NCI-H2196 (cell line): ENCODE measurements around the gene YIPF3.
A peak's percentile ranks its signal among the peaks of the same experiment; 100 is the strongest.

Source experiments
- DNase-seq: peaks from one replicate; lab custom pipeline; 2025; ENCODE audit not compliant: unreplicated experiment; lab: John Stamatoyannopoulos, UW

YIPF3 gene

DNA sequence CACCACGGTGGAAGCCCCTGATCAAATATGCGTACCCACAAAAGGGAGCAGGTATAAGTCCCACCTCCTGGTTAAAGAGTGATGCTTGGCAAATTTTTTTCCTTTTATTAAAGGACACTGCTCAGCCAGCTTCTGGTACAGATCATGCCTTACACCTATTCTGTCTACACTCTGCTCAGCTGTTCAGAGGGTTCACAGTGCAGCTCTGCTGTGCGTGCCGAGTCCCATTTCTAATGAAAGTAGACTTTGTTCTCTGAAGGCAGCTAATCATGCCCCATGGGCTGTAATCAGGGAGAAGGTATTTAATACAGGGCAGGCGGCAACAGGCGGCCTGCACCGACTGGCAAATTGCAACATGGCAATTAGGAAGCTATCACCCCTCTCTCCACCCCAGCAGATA is 22.9 kb downstream of the YIPF3 start:
- DNase-seq: no peak

GRCh38 chr6:43493230-43493629 is 23.5 kb downstream of the YIPF3 start:
- DNase-seq: no peak

- DNase-seq: no peak
These were observed 24.1 kb downstream of the YIPF3 start for GRCh38 chr6:43492673-43493072.

- DNase-seq: peak; percentile 66
These were observed 24.7 kb downstream of the YIPF3 start for GRCh38 chr6:43491750-43492661.

DNA sequence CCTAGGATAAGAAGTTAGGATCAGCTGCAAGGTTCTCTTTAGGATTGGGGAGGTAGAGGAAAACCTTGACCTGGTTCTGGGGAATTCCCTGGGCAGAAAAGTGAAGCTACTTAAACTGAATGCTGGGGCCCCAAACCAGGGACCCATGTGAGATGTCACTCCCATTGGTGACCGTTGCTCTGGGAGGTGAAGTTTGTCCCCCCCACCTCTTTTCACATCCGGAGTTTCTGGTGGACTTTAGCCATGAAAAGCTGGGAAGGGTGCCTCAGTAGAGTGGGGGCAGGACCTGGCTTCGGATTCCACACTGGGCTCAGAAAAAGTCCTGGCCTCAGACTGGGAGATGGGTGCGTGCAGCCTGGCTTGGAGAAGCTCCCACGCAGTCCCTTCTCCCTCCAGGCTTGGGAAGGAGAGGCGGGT is 26.2 kb downstream of the YIPF3 start:
- DNase-seq: no peak

DNA sequence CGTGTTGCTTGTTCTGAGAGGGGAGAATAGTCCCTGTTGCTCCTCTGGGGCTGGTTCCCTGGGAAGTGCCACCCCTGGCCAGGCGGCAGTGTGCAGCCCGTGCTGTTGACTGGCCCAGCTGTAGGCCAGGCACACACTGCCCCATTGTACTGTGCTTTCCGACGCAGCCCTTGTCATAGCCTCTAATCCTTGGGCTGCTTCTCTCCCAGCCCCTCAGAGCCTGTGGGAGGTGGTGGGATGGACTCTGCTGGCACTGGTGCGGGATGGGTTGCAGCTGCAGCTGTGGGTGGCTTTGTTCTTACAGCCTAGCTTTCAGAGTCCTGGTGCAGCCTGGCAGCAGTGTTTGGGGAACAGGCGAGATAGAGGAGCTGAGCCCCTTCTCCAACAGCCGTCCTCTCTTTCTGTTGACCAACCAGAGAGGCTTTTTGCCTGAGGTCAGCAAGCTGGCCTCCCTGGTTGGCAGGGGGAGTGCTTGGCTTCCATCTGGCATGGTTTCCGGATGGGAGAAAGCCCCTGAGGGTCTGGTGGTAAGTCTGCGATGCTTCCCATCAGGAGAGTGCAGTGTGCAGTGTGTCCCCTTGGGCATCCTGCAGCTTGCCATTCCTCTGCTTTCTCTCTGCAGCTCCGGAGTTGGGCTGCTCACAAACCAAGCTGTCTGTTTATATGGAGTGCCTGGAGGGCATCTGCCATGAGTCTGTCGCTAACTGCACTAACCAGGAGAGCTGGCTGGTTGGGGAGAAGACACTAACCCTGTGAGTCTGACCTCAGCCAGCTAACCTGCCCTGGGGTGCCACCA is 27.3 kb downstream of the YIPF3 start:
- no peak for DNase-seq

DNA sequence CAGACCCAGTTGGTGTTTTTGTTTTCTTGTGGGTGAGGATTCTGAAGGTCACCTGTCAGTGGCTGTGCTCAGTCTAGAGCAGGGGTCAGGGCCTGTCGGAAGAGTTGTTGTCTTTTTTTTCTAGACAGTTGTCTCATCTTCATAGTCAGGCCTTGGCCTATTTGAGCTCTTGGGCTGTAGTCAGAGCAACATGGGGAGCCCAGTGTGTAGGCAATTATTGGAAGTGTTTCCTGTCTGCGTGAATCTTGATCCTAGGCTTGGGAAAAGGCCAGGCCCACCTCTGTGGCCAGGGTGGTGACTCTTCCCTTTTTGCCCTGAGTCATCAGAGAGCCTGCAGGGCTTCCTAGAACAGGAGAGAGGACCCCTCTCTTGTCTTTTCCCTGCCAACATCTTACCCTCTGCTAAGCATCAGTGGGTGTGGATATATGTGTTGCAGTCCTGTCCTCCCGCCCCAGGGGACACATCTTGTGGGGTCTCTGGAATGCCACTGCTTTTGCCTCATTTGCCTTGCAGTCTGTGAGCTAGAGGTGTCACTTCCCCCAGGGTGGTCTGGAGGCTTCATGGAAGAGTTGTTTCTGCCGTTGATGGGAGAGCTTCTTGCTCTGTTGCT is 28.0 kb downstream of the YIPF3 start:
- DNase-seq: no peak

DNA sequence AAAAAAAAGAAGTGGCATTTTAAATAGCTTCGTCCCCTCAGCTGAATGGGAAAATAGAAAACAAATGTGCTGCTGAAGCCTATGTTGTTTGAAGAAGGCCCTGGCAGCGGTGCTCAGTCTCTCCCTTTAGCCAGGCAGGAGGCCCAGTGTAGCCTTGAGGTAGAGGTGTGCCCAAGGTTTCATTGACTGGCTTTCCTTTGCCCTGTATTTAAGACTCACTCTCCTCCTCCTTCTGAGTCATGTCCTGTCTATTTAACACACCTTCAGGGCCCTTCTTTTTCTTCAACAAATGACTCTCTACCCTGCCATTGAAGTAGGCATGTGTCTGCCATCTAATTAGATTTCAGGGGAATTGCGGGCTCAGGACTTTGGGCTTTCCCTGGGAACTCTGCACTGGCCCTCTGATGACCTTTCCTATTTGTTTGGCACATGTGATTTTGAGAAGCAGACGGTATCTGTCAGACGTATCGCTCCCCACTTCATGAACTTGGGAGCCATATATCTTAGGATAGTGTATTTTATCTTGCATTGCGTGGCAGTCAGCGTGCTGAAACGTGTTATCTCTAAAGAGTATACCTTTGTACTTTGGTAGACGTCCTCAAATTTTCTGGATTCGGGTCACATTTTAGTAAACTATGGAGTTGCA is 35.0 kb downstream of the YIPF3 start:
- DNase-seq: no peak

DNA sequence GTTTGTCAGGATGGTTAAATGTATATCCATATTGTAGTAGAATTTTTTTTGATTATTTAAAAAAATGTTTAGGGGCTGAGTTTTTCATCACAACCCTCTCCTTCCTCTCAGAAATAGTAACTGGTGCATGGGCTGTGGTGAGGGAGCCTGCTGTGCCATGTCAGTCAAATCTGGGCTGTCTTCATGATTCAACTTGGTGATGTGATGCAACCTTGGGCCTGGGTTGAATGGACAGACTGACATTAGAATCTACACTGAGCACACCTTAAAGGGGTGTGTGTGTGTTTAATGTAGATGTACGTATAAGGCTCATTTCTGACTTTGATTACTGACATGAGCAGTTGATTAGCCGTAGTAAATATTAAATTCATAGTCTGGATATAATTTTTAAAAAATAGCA is 35.7 kb downstream of the YIPF3 start:
- DNase-seq: no peak

DNA sequence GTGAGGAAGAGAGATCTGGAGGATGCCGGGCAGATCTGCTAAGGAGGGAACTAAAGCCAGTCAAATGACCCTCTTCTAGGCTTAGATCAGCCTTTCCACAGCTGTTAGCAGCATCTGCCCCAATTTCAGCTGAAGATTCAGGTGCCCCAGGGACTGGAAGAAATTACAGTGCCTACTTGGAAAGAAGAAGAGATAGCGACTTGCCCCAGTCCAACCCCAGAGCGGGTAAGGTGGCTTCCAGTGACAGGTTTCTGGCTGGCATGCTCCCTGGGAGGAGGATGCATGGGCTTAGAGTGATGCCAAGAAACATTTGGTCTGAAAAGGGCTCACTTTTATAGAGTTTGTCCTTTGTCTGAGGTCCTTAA is 38.7 kb downstream of the YIPF3 start:
- DNase-seq: no peak

- peak; percentile 90 for DNase-seq
These were observed 39.3 kb downstream of the YIPF3 start, which contains the start of gene TJAP1 for GRCh38 chr6:43477235-43478007. TSS of gene TJAP1 (plus strand) at chr6:43477570. CDS start at chr6:43499002, 21,432 bp downstream.

DNA sequence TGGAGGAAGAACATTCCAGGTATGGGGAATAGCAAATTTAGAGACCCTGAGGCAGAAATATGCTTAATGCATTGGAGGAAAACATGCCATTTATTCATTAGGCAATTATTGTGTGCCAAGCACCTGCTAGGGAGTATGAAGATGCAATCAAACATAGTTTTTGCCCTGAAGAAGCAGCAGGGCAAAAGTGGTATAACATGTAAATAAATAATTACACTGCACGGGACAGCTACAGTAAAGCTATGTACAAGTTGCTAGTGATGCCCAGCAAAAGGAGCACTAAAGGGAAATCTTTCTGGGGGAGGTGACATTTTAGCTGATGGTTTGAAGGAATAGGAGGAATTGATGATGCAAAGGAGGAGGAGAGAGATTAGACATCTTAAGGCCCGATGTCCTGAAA is 40.0 kb downstream of the YIPF3 start:
- no peak for DNase-seq

DNA sequence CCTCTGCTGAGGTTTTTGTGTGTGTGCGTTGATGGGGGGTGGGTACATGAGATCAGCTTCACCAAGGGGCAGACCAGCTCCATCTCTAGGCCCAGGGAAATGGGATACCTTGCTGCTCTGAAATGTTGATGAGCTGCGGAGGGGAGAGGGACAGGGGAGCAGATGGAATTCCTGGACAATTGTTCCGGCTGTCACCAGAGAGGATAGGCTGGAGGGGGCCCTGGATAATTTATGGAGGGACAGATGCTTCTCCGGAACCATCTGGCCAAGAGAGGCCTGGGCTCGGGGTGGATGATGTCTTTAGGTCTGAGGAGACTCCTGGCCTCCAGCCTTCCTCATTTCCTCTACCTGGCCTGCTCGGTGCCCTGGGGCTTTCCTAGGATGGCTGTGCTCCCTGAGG is 41.2 kb downstream of the YIPF3 start:
- DNase-seq: no peak

GRCh38 chr6:43472515-43472914 is 44.2 kb downstream of the YIPF3 start:
- no peak for DNase-seq

- no peak for DNase-seq
These were observed 45.3 kb downstream of the YIPF3 start for GRCh38 chr6:43471399-43471798.

- no peak for DNase-seq
These were observed 46.8 kb downstream of the YIPF3 start for GRCh38 chr6:43469947-43470346.

GRCh38 chr6:43468748-43469681 is 47.7 kb downstream of the YIPF3 start:
- peak; percentile 35 for DNase-seq

DNA sequence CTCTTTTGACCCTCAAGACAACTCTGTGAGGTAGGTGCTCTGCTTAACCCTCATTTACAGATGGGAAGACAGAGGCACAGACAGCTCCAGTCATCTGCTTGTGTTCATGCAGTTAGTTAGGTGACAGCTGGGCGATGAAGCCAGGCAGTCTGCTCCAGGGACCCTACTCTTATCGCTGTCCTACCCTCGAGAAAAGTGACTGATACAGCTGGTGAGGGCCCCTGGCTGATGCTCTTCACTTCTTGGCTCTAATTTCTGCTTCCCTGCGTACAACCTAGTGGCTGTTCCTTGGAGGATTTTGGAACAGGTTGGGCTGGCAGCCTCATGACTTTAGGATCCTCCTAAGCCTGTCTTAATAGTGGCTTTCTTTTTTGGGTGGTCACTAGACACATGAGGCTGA is 48.5 kb downstream of the YIPF3 start:
- no peak for DNase-seq

DNA sequence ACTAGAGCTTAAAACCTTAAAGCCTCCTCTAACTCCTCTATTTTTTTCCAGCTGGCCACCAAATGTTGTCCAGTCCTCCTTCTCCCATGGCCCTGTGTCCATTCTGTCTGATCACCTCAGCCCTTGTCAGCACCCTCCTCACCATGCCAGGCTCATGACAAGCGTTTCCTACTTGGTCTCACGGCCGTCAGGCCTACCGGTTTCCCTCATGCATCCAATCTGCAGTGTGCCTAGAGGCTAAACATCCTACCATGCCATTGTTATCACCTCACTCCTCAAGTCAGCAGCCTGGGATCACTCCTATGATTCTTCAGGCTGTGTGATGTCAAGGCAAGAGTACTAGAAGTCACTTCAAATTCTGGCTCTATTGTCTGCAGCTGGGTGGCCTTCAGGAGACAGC is 49.0 kb downstream of the YIPF3 start:
- no peak for DNase-seq
